HCT116 (cell line): ENCODE measurements around the gene CCDC9B.

Experiments
- CEBPB ChIP-seq: IDR thresholded peaks from 2 replicates; pipeline ENCODE4 v1.6.1; 2012; ENCODE audit warnings: low read depth
- CTCF ChIP-seq, 3 experiments: fragments of 200-600 bp in 1 of 3; sonication (generic) in 1 of 3; IDR thresholded peaks in 2 of 3; conservative IDR thresholded peaks in 1 of 3; 2 replicates each; pipeline ENCODE4 v1.5.1; 2012 to 2017; ENCODE audit warnings: low read depth in 2 of 3, low read length in 2 of 3, antibody characterized with exemption in 1 of 3, borderline replicate concordance in 1 of 3, control low read depth in 1 of 3, mild to moderate bottlenecking in 1 of 3, mixed read lengths in 1 of 3, mixed run types in 1 of 3, moderate library complexity in 1 of 3; ENCODE audit not compliant: insufficient read depth in 1 of 3
- EZH2 ChIP-seq: fragments of 200-600 bp; sonication (generic); IDR thresholded peaks from 2 replicates; pipeline ENCODE4 v1.6.1; 2017; ENCODE audit warnings: antibody characterized with exemption, mixed run types
- EZH2phosphoT487 ChIP-seq: fragments of 200-600 bp; IDR thresholded peaks from 2 replicates; pipeline ENCODE4 v1.6.1; 2018; ENCODE audit warnings: antibody characterized with exemption, borderline replicate concordance
- FOSL1 ChIP-seq: IDR thresholded peaks from 2 replicates; pipeline ENCODE4 v1.6.1; 2012; ENCODE audit warnings: low read depth
- MAX ChIP-seq: IDR thresholded peaks from 2 replicates; pipeline ENCODE4 v1.6.1; 2012
- POLR2A ChIP-seq: IDR thresholded peaks from 2 replicates; pipeline ENCODE4 v1.7.0; 2011; ENCODE audit warnings: borderline replicate concordance; ENCODE audit not compliant: insufficient read depth, insufficient read length; ENCODE audit errors: extremely low read depth
- POLR2AphosphoS5 ChIP-seq: IDR thresholded peaks from 2 replicates; pipeline ENCODE4 v1.6.1; 2011; ENCODE audit warnings: mild to moderate bottlenecking, low read depth, low read length, moderate library complexity
- REST ChIP-seq: IDR thresholded peaks from 2 replicates; pipeline ENCODE4 v1.6.1; 2012; ENCODE audit warnings: low read depth
- TCF7L2 ChIP-seq: IDR thresholded peaks from 2 replicates; pipeline ENCODE4 v1.7.0; 2011; ENCODE audit warnings: borderline replicate concordance, inconsistent platforms; ENCODE audit not compliant: insufficient read depth, insufficient read length; ENCODE audit errors: extremely low read depth
- YY1 ChIP-seq: IDR thresholded peaks from 2 replicates; pipeline ENCODE4 v1.6.1; 2011; ENCODE audit warnings: low read length, low read depth, moderate library complexity, mild to moderate bottlenecking; ENCODE audit not compliant: insufficient replicate concordance; ENCODE audit errors: extremely low read depth
- ZBTB33 ChIP-seq: IDR thresholded peaks from 2 replicates; pipeline ENCODE4 v1.6.1; 2011; ENCODE audit warnings: mild to moderate bottlenecking, low read length, moderate library complexity; ENCODE audit not compliant: insufficient replicate concordance; ENCODE audit errors: extremely low read depth
- ZNF274 ChIP-seq: fragments of 200-500 bp; sonication (Bioruptor generic); IDR thresholded peaks from 2 replicates; pipeline ENCODE4 v1.6.1; 2014; ENCODE audit warnings: mild to moderate bottlenecking, low read depth, low read length, inconsistent platforms

- no peak for TF ChIP-seq CTCF (IDR thresholded peaks at IDR 0.05 in 2 of 3, conservative IDR thresholded peaks at IDR 0.05 in 1 of 3; ENCODE audit: borderline replicate concordance in 1 of 3, insufficient read depth in 1 of 3, low read depth in 2 of 3, low read length in 2 of 3)
- TF ChIP-seq POLR2AphosphoS5 = no peak
- no peak for TF ChIP-seq MAX
- TF ChIP-seq REST = no peak
- no peak for TF ChIP-seq ZBTB33
- no peak for TF ChIP-seq POLR2A
- TF ChIP-seq FOSL1 = no peak
- TF ChIP-seq EZH2 = no peak
- no peak for TF ChIP-seq YY1
- TF ChIP-seq ZNF274 = no peak
- no peak for TF ChIP-seq EZH2phosphoT487
- no peak for TF ChIP-seq CEBPB
- no peak for TF ChIP-seq TCF7L2
Measured at GRCh38 chr15:40303576-40303975, 37.2 kb downstream of the CCDC9B start.
